GM12891 (cell line): ENCODE measurements around the gene RUNX2.
"Not testable (repeated sequence)": the region's sequence is repeated elsewhere in the genome, so short reads cannot be mapped to it uniquely, and the experiment has no call there.

Source experiments
- DNase-seq: peaks from one replicate; pipeline ENCODE4 v3.0.0; 2011; ENCODE audit warnings: low spot score; ENCODE audit not compliant: insufficient read length
- FAIRE-seq: peaks from 2 replicates; lab custom pipeline; 2011; peaks lifted over from hg19 to GRCh38; lab: Jason Lieb, UNC
- PAX5 ChIP-seq: IDR thresholded peaks from 2 replicates; pipeline ENCODE4 v1.6.1; 2011; ENCODE audit warnings: low read length, moderate library complexity, mild to moderate bottlenecking; ENCODE audit not compliant: insufficient read depth, severe bottlenecking
- POLR2A ChIP-seq: IDR thresholded peaks from 2 replicates; pipeline ENCODE4 v1.6.1; 2011; ENCODE audit warnings: low read depth, low read length, control low read depth
- POLR2AphosphoS5 ChIP-seq: IDR thresholded peaks from 2 replicates; pipeline ENCODE4 v1.6.1; 2011; ENCODE audit warnings: low read depth, low read length, control low read depth
- POU2F2 ChIP-seq: IDR thresholded peaks from 2 replicates; pipeline ENCODE4 v1.6.1; 2011; ENCODE audit warnings: low read depth, mild to moderate bottlenecking, control low read depth, low read length, moderate library complexity
- SPI1 ChIP-seq: IDR thresholded peaks from 2 replicates; pipeline ENCODE4 v1.6.1; 2011; ENCODE audit warnings: low read depth, low read length, control low read depth
- TAF1 ChIP-seq: IDR thresholded peaks from 2 replicates; pipeline ENCODE4 v1.6.1; 2011; ENCODE audit warnings: low read depth, low read length, control low read depth

The RUNX2 gene

DNA sequence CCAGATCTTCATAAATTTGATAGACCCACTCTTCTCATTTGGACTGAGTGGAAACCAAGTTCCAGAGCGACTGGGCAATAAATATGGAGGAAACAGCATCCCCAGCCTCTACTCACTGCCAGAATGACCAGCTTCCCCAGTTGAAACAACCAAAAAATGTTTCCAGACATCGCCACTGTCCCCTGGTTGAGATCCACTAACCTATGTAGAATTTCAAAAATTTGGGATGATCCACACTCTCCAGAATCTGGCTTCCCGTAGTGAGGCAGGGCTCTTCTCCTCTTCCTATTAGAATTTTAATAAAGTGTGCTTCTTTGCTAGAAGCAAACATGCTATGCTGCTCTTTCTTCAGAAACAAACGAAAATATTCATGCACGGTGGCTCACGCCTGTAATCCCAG lies 336.6 kb downstream of the RUNX2 start:
- DNase-seq (no peak), FAIRE-seq (no peak)
- TF ChIP-seq POLR2AphosphoS5: no peak
- no peak for TF ChIP-seq SPI1
- TF ChIP-seq TAF1: no peak
- no peak for TF ChIP-seq POU2F2
- TF ChIP-seq PAX5: no peak
- no peak for TF ChIP-seq POLR2A

DNA sequence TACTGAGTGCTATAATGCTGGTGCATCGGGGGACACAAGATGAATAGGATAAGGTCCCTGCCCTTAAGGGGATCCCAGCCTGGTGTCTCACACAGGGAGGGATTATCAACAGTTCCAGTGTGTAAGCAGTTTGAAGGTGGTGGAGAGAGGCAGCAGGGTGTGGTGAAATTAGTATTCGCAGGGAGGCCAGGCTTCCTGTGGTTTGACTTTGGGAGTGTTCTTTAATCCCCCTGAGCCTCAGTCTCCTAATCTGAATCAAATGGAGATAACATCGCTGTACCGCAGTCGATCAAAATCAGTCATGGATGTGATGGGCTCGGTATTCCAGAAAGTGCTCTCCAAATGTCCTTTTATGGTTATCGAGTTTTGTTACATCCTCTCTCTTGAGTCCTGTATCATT lies 337.7 kb downstream of the RUNX2 start:
- no peak for FAIRE-seq

GRCh38 chr6:45666846-45667245 lies 338.7 kb downstream of the RUNX2 start:
- TF ChIP-seq SPI1 (peak; percentile 45), POU2F2 (no peak)
- no peak for DNase-seq
- FAIRE-seq: no peak

More for the DNA sequence above, 337.7 kb downstream of the RUNX2 start:
- DNase-seq: no peak
- TF ChIP-seq POLR2A (no peak), POU2F2 (no peak), SPI1 (no peak), PAX5 (no peak), POLR2AphosphoS5 (no peak), TAF1 (no peak)

GRCh38 chr6:45667300-45667699 lies 339.2 kb downstream of the RUNX2 start:
- DNase-seq (no peak), FAIRE-seq (no peak)
- TF ChIP-seq POLR2A: no peak
- TF ChIP-seq POLR2AphosphoS5: no peak
- no peak for TF ChIP-seq TAF1
- TF ChIP-seq POU2F2: no peak
- no peak for TF ChIP-seq SPI1
- TF ChIP-seq PAX5: no peak

GRCh38 chr6:45667766-45668165 lies 339.6 kb downstream of the RUNX2 start:
- DNase-seq: no peak
- no peak for FAIRE-seq
- no peak for TF ChIP-seq POLR2A
- no peak for TF ChIP-seq TAF1
- no peak for TF ChIP-seq SPI1
- no peak for TF ChIP-seq POLR2AphosphoS5
- TF ChIP-seq POU2F2: no peak
- no peak for TF ChIP-seq PAX5

- FAIRE-seq: no peak
- DNase-seq: no peak
- no peak for TF ChIP-seq POLR2A
Measured at GRCh38 chr6:45668705-45669104, 340.6 kb downstream of the RUNX2 start.

DNA sequence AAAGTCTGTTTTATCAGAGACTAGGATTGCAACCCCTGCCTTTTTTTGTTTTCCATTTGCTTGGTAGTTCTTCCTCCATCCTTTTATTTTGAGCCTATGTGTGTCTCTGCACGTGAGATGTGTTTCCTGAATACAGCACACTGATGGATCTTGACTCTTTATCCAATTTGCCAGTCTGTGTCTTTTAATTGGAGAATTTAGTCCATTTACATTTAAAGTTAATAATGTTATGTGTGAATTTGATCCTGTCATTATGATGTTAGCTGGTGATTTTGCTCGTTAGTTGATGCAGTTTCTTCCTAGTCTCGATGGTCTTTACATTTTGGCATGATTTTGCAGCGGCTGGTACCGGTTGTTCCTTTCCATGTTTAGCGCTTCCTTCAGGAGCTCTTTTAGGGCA lies 345.0 kb downstream of the RUNX2 start:
- DNase-seq, FAIRE-seq: not testable (repeated sequence)

DNA sequence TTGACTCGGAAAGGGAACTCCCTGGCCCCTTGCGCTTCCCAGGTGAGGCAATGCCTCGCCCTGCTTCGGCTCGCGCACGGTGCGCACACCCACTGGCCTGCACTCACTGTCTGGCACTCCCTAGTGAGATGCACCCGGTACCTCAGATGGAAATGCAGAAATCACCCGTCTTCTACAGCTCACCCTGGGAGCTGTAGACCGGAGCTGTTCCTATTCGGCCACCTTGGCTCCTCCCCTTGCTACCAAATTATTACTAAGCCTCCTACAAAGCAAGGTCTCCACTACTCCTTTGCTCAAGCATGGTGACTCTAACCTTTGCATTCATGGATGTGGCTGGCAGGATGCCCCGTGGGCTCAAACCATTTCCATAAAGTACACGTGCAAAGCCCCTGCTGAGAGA lies 347.0 kb downstream of the RUNX2 start:
- not testable (repeated sequence) for FAIRE-seq, DNase-seq

DNA sequence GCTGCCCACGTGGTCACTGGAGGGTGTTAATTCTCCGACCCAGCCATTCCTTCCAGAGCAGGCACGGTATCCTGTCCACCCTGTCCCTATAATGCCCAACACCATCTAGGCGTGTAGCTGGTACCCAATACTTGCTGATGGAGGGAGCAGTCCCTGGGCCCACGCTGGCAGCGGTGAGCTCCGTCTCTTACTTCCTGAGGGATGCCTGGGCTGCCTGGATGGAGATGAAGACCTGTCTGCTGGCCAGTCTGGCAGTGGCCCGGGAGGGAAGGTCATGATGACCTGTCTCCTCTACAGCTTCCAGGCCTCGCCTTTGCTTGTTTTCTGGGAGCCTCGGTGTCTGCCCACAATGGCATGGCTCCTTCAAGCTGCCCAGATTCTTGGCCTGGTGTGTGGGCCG lies 347.5 kb downstream of the RUNX2 start:
- DNase-seq: no peak
- TF ChIP-seq POU2F2: no peak
- TF ChIP-seq POLR2AphosphoS5: no peak
- TF ChIP-seq TAF1: no peak
- no peak for TF ChIP-seq PAX5
- TF ChIP-seq POLR2A: no peak
- no peak for TF ChIP-seq SPI1
- no peak for FAIRE-seq

DNA sequence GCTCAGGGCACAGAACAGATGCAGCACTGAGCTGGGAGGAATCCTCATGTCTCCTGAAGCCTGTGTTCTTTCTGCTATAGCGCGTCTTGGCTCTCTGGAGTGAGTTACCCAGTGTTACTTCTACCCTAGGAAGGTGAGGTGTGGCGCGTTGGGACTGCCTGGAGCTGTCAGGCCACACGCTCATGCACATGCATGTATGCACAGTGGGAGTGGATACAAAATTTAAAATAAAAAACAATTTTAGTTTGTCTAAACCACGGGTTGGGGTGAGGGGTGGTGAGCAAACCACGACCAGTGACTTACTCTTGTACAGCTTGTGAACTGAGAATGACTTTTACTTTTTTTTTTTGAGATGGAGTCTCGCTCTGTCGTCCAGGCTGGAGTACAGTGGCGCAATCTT lies 348.2 kb downstream of the RUNX2 start:
- no peak for FAIRE-seq

DNA sequence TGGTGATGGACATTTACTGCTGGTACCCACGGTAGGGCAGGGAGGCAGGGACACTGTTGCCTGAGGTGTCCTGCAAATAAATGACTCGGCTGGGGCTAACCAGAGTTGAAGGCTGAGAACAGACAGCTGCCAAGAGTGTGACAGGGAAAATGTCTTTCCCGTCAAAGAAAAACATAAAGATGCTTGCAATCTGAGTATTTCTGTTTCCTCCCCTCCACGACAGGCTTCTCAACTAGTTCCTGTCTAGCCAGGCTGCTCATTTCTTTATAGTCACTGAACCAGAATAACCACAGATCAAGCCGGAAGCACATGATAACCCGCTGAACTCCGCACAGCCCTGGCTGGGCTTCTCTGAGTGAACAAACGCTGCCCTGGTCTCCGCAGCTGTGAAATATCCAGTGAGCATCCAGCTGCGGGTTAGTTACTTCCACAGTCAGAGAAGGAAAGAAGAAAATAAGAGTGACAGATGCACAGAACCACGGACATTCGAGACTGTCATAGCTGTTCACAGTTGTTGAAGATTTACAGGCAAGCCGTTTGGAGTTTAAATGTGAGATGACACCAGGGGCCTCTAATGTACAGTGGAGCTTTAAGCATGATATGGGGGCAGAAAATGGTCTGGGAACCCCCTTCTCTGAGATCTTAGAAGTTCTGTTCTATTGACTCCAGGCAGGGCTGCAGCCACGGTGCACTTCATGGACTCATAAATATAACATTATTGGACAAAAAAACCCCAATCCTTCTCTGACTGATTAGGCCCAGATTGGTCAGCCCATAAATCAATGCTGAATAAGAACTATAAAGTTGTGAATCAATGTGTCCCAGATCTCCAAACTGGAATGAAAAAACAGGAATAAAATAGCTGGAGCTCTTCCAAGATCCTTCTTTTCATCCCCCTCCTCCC lies 349.5 kb downstream of the RUNX2 start:
- DNase-seq: peak; percentile 30
- TF ChIP-seq SPI1: 0 out of 2 replicates have a peak, but pooled peaks have one; percentile 23
- TF ChIP-seq TAF1: no peak
- no peak for TF ChIP-seq POU2F2
- no peak for FAIRE-seq

More for the DNA sequence above, 348.2 kb downstream of the RUNX2 start:
- DNase-seq: no peak
- TF ChIP-seq PAX5 (no peak), POLR2A (no peak), TAF1 (no peak), SPI1 (no peak), POU2F2 (no peak), POLR2AphosphoS5 (no peak)
